HEK293 (cell line): ENCODE results near the gene KCNMB2.

Source experiments
- CTCF ChIA-PET: fragments of 350-600 bp; formaldehyde crosslinking; extraction: SDS; loops from one replicate; lab custom pipeline; 2021; ENCODE audit warnings: antibody characterized with exemption; lab: Yijun Ruan, JAX
- POLR2A ChIA-PET: fragments of 300-600 bp; formaldehyde crosslinking; extraction: SDS; loops from one replicate; lab custom pipeline; 2020; ENCODE audit warnings: antibody characterized with exemption, inconsistent platforms; lab: Yijun Ruan, JAX
- H3K27ac ChIP-seq: fragments of 200-500 bp; sonication (Bioruptor generic); 2 replicates; pipeline ENCODE4 v1.5.1; 2014; ENCODE audit warnings: low read depth, low read length, control low read depth, inconsistent platforms; ENCODE audit errors: extremely low read depth
- H3K36me3 ChIP-seq, 2 experiments: fragments of 200-500 bp in 1 of 2; sonication (Bioruptor generic) in 1 of 2; 1 replicate in 1 of 2; 2 replicates in 1 of 2; pipeline ENCODE4 v1.5.1; 2014 to 2017; ENCODE audit warnings: inconsistent platforms in 2 of 2, low read length in 2 of 2; ENCODE audit not compliant: control insufficient read depth in 2 of 2, insufficient read depth in 1 of 2
- H3K4me1 ChIP-seq: fragments of 200-500 bp; sonication (Bioruptor generic); 2 replicates; pipeline ENCODE4 v1.5.1; 2014; ENCODE audit warnings: mild to moderate bottlenecking, low read length, inconsistent platforms; ENCODE audit not compliant: control insufficient read depth, insufficient read depth
- H3K4me3 ChIP-seq: 2 replicates; pipeline ENCODE4 v1.5.1; 2011; ENCODE audit warnings: low read depth, mild to moderate bottlenecking, control low read depth, low read length, moderate library complexity
- H3K9me3 ChIP-seq: fragments of 200-500 bp; sonication (Bioruptor generic); 2 replicates; pipeline ENCODE4 v1.5.1; 2014; ENCODE audit warnings: low read depth, low read length, inconsistent platforms; ENCODE audit not compliant: control insufficient read depth, insufficient read depth
- KLF1 ChIP-seq: fragments of 450-650 bp; formaldehyde crosslinking; IDR thresholded peaks from 2 replicates; pipeline ENCODE4 v1.5.1; 2016; ENCODE audit warnings: missing biosample characterization, missing genetic modification characterization
- RBAK ChIP-seq: fragments of 450-650 bp; formaldehyde crosslinking; IDR thresholded peaks from 2 replicates; pipeline ENCODE4 v1.5.1; 2016; ENCODE audit warnings: missing biosample characterization, missing genetic modification characterization
- TRIM28 ChIP-seq: IDR thresholded peaks from 2 replicates; pipeline ENCODE4 v1.6.1; 2011; ENCODE audit warnings: low read length, control low read depth, borderline replicate concordance
- WT1 ChIP-seq: fragments of 450-650 bp; formaldehyde crosslinking; IDR thresholded peaks from 2 replicates; pipeline ENCODE4 v1.5.1; 2016; ENCODE audit warnings: missing biosample characterization, missing genetic modification characterization
- ZBTB17 ChIP-seq: fragments of 450-650 bp; formaldehyde crosslinking; IDR thresholded peaks from 2 replicates; pipeline ENCODE4 v1.5.1; 2016; ENCODE audit warnings: missing biosample characterization, missing genetic modification characterization
- ZBTB7A ChIP-seq: fragments of 450-650 bp; formaldehyde crosslinking; IDR thresholded peaks from 2 replicates; pipeline ENCODE4 v1.5.1; 2016; ENCODE audit warnings: low read depth, missing biosample characterization, missing genetic modification characterization
- ZIC2 ChIP-seq: fragments of 450-650 bp; formaldehyde crosslinking; IDR thresholded peaks from 2 replicates; pipeline ENCODE4 v1.5.1; 2016; ENCODE audit warnings: missing biosample characterization, missing genetic modification characterization
- ZNF140 ChIP-seq: fragments of 450-650 bp; formaldehyde crosslinking; IDR thresholded peaks from 2 replicates; pipeline ENCODE4 v1.5.1; 2016; ENCODE audit warnings: missing biosample characterization, missing genetic modification characterization
- ZNF16 ChIP-seq: fragments of 450-650 bp; formaldehyde crosslinking; IDR thresholded peaks from 2 replicates; pipeline ENCODE4 v1.5.1; 2016; ENCODE audit warnings: low read depth, missing biosample characterization, missing genetic modification characterization
- ZNF19 ChIP-seq: fragments of 450-650 bp; formaldehyde crosslinking; IDR thresholded peaks from 2 replicates; pipeline ENCODE4; 2016; ENCODE audit warnings: missing biosample characterization, missing genetic modification characterization, low read depth
- ZNF248 ChIP-seq: fragments of 450-650 bp; formaldehyde crosslinking; IDR thresholded peaks from 2 replicates; pipeline ENCODE4 v1.5.1; 2017; ENCODE audit warnings: missing biosample characterization, missing genetic modification characterization
- ZNF514 ChIP-seq: fragments of 450-650 bp; formaldehyde crosslinking; IDR thresholded peaks from 2 replicates; pipeline ENCODE4 v1.5.1; 2016; ENCODE audit warnings: missing biosample characterization, missing genetic modification characterization
- ZNF544 ChIP-seq: fragments of 450-650 bp; formaldehyde crosslinking; IDR thresholded peaks from 2 replicates; pipeline ENCODE4 v1.5.0; 2017; ENCODE audit warnings: missing biosample characterization, missing genetic modification characterization
- ZNF548 ChIP-seq: fragments of 450-650 bp; formaldehyde crosslinking; IDR thresholded peaks from 2 replicates; pipeline ENCODE4 v1.5.1; 2016; ENCODE audit warnings: missing biosample characterization, missing genetic modification characterization
- ZNF558 ChIP-seq: fragments of 450-650 bp; formaldehyde crosslinking; IDR thresholded peaks from 2 replicates; pipeline ENCODE4 v1.5.1; 2016; ENCODE audit warnings: missing biosample characterization, missing genetic modification characterization
- ZNF747 ChIP-seq: fragments of 450-650 bp; formaldehyde crosslinking; IDR thresholded peaks from 2 replicates; pipeline ENCODE4 v1.5.1; 2016; ENCODE audit warnings: missing biosample characterization, missing genetic modification characterization
- ZNF785 ChIP-seq: fragments of 450-650 bp; formaldehyde crosslinking; IDR thresholded peaks from 2 replicates; pipeline ENCODE4 v1.5.1; 2016; ENCODE audit warnings: missing biosample characterization, missing genetic modification characterization
- ZNF830 ChIP-seq: fragments of 450-650 bp; IDR thresholded peaks from 2 replicates; pipeline ENCODE4 v1.5.0; 2018; ENCODE audit warnings: missing biosample characterization, missing genetic modification characterization, low read depth, mild to moderate bottlenecking, moderate library complexity
- ZSCAN30 ChIP-seq: fragments of 450-650 bp; IDR thresholded peaks from 2 replicates; pipeline ENCODE4 v1.5.1; 2018; ENCODE audit warnings: missing biosample characterization, mild to moderate bottlenecking, missing genetic modification characterization, moderate library complexity
- TF ChIP-seq, protein P1 (sequence below): fragments of 450-650 bp; formaldehyde crosslinking; IDR thresholded peaks from 2 replicates; pipeline ENCODE4 v1.5.1; 2016; ENCODE audit warnings: missing biosample characterization, missing genetic modification characterization
- TF ChIP-seq, protein P2 (sequence below): fragments of 450-650 bp; formaldehyde crosslinking; IDR thresholded peaks from 2 replicates; pipeline ENCODE4 v1.5.1; 2016; ENCODE audit warnings: missing biosample characterization, missing genetic modification characterization
- TF ChIP-seq, protein P3 (sequence below): fragments of 450-650 bp; formaldehyde crosslinking; IDR thresholded peaks from 2 replicates; pipeline ENCODE4 v1.5.1; 2016; ENCODE audit warnings: missing biosample characterization, missing genetic modification characterization
- TF ChIP-seq, protein P4 (sequence below): fragments of 450-650 bp; formaldehyde crosslinking; IDR thresholded peaks from 2 replicates; pipeline ENCODE4 v1.5.1; 2016; ENCODE audit warnings: missing biosample characterization, missing genetic modification characterization

KCNMB2 gene

DNA sequence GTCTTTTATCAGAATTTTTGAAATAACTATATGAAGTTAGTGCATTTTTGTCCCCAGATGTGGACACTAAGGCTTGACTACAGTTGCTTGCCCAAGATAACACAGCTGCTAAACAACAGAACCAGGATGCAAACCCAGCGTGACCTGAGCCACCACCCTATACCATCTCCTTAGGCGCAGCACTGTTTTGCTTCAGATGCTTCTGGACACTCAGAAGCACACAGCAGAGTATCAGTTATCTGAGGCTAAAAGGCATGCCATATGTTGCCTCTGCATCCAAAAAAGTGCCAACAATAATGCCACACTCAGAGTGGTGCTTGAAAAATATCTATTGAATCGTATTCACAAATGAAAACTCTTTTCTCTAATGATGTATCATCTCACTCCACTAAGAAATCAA, 24.5 kb downstream of the KCNMB2 start:
- Histone ChIP-seq H3K27ac (no peak overlapping the region), H3K36me3 (no peaks in the 10 kb centered on the region), H3K4me1 (no peaks in the 10 kb centered on the region), H3K4me3 (no peak overlapping the region), H3K9me3 (no peaks in the 10 kb centered on the region)
- TF ChIP-seq ZNF548 (tag by site-specific recombination) (no peak), ZNF830 (tag by site-specific recombination) (no peak), ZNF785 (no peak), ZNF248 (no peak), RBAK (tag by site-specific recombination) (no peak), ZNF558 (no peak), ZBTB17 (tag by site-specific recombination) (no peak), ZNF514 (tag by site-specific recombination) (no peak), ZBTB7A (tag by site-specific recombination) (no peak), ZIC2 (tag by site-specific recombination) (no peak), ZNF747 (tag by site-specific recombination) (no peak), ZSCAN30 (tag by site-specific recombination) (no peak), ZNF544 (tag by site-specific recombination) (no peak)
- TF ChIP-seq, protein P1, sequence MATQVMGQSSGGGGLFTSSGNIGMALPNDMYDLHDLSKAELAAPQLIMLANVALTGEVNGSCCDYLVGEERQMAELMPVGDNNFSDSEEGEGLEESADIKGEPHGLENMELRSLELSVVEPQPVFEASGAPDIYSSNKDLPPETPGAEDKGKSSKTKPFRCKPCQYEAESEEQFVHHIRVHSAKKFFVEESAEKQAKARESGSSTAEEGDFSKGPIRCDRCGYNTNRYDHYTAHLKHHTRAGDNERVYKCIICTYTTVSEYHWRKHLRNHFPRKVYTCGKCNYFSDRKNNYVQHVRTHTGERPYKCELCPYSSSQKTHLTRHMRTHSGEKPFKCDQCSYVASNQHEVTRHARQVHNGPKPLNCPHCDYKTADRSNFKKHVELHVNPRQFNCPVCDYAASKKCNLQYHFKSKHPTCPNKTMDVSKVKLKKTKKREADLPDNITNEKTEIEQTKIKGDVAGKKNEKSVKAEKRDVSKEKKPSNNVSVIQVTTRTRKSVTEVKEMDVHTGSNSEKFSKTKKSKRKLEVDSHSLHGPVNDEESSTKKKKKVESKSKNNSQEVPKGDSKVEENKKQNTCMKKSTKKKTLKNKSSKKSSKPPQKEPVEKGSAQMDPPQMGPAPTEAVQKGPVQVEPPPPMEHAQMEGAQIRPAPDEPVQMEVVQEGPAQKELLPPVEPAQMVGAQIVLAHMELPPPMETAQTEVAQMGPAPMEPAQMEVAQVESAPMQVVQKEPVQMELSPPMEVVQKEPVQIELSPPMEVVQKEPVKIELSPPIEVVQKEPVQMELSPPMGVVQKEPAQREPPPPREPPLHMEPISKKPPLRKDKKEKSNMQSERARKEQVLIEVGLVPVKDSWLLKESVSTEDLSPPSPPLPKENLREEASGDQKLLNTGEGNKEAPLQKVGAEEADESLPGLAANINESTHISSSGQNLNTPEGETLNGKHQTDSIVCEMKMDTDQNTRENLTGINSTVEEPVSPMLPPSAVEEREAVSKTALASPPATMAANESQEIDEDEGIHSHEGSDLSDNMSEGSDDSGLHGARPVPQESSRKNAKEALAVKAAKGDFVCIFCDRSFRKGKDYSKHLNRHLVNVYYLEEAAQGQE (tag by site-specific recombination): no peak
- TF ChIP-seq, protein P2, sequence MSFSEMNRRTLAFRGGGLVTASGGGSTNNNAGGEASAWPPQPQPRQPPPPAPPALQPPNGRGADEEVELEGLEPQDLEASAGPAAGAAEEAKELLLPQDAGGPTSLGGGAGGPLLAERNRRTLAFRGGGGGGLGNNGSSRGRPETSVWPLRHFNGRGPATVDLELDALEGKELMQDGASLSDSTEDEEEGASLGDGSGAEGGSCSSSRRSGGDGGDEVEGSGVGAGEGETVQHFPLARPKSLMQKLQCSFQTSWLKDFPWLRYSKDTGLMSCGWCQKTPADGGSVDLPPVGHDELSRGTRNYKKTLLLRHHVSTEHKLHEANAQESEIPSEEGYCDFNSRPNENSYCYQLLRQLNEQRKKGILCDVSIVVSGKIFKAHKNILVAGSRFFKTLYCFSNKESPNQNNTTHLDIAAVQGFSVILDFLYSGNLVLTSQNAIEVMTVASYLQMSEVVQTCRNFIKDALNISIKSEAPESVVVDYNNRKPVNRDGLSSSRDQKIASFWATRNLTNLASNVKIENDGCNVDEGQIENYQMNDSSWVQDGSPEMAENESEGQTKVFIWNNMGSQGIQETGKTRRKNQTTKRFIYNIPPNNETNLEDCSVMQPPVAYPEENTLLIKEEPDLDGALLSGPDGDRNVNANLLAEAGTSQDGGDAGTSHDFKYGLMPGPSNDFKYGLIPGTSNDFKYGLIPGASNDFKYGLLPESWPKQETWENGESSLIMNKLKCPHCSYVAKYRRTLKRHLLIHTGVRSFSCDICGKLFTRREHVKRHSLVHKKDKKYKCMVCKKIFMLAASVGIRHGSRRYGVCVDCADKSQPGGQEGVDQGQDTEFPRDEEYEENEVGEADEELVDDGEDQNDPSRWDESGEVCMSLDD: no peak
- ChIA-PET CTCF (no interaction called here), POLR2A (no interaction called here)

DNA sequence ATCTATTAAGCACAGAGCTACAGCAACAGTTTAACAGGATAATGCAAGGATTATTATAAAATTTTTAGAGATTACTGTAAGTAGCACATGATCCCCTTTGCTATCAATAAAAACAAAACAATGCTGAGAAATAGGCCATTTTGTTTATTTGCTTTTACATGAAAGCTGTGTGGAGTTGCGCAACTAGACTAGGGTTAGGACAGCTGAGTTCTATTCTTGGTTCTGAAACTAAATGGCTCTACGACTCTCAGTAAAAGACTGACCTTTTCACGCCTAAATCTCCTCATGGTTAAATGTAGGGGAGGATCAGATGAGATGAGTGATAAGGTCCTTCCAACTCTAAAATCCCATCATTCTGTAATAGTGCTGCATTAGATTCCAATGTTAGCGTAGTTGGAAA, 25.0 kb downstream of the KCNMB2 start:
- POLR2A ChIA-PET: no interaction called here
- Histone ChIP-seq H3K36me3 (no peaks in the 10 kb centered on the region), H3K4me1 (no peaks in the 10 kb centered on the region), H3K4me3 (no peak overlapping the region), H3K9me3 (no peaks in the 10 kb centered on the region), H3K27ac (no peak overlapping the region)
- TF ChIP-seq, protein P3, sequence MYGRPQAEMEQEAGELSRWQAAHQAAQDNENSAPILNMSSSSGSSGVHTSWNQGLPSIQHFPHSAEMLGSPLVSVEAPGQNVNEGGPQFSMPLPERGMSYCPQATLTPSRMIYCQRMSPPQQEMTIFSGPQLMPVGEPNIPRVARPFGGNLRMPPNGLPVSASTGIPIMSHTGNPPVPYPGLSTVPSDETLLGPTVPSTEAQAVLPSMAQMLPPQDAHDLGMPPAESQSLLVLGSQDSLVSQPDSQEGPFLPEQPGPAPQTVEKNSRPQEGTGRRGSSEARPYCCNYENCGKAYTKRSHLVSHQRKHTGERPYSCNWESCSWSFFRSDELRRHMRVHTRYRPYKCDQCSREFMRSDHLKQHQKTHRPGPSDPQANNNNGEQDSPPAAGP (tag by site-specific recombination): no peak
- TF ChIP-seq, protein P4, sequence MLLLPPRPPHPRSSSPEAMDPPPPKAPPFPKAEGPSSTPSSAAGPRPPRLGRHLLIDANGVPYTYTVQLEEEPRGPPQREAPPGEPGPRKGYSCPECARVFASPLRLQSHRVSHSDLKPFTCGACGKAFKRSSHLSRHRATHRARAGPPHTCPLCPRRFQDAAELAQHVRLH (tag by site-specific recombination): no peak
- TF ChIP-seq ZSCAN30 (tag by site-specific recombination) (no peak), WT1 (tag by site-specific recombination) (no peak), ZNF16 (tag by site-specific recombination) (no peak), TRIM28 (no peak), KLF1 (tag by site-specific recombination) (no peak), ZNF140 (tag by site-specific recombination) (no peak), ZBTB17 (tag by site-specific recombination) (no peak), ZNF19 (tag by site-specific recombination) (no peak)
- CTCF ChIA-PET: interaction anchor here (0.7 kb wide), 1 partner anchor 1688 kb away, joined by 4 read pairs; no protein-coding TSS in a partner anchor
